Erythroblast (primary cell): ENCODE measurements around the gene ALDH18A1.

ENCODE experiments used
- DNase-seq, 2 experiments: peaks; one replicate each; lab custom pipeline; 2025; lab: John Stamatoyannopoulos, UW
- GATA1 ChIP-seq: IDR thresholded peaks from 2 replicates; pipeline ENCODE4 v1.6.1; 2011; ENCODE audit warnings: low read depth, mild to moderate bottlenecking, control low read depth, low read length, moderate library complexity
- POLR2A ChIP-seq: IDR thresholded peaks from 2 replicates; pipeline ENCODE4 v1.6.1; 2011; ENCODE audit warnings: mild to moderate bottlenecking, low read length

Gene ALDH18A1

GRCh38 chr10:95661818-95662217 lies 5.3 kb upstream of the ALDH18A1 start:
- DNase-seq = no peak
- TF ChIP-seq POLR2A = no peak
- TF ChIP-seq GATA1 = no peak

GRCh38 chr10:95660283-95660682 lies 3.8 kb upstream of the ALDH18A1 start:
- no peak for DNase-seq
- TF ChIP-seq POLR2A (no peak), GATA1 (no peak)

- no peak for TF ChIP-seq GATA1
- no peak for TF ChIP-seq POLR2A
Observed at GRCh38 chr10:95657250-95657649, 739 bp upstream of the ALDH18A1 start.

GRCh38 chr10:95655571-95656290 lies 780 bp downstream of the ALDH18A1 start:
- peak; percentile 56 to 63 for DNase-seq
- TF ChIP-seq GATA1 (no peak), POLR2A (no peak)

More at GRCh38 chr10:95657250-95657649, 739 bp upstream of the ALDH18A1 start:
- no peak for DNase-seq

- no peak for DNase-seq
- TF ChIP-seq POLR2A (no peak), GATA1 (no peak)
Observed at GRCh38 chr10:95653895-95654294, 2.6 kb downstream of the ALDH18A1 start.

GRCh38 chr10:95651346-95652060 lies 5.0 kb downstream of the ALDH18A1 start:
- no peak for DNase-seq

GRCh38 chr10:95650232-95650631 lies 6.3 kb downstream of the ALDH18A1 start:
- TF ChIP-seq POLR2A (no peak), GATA1 (no peak)
- DNase-seq = no peak

More at GRCh38 chr10:95651346-95652060, 5.0 kb downstream of the ALDH18A1 start:
- TF ChIP-seq GATA1 (no peak), POLR2A (no peak)

GRCh38 chr10:95648138-95648537 lies 8.4 kb downstream of the ALDH18A1 start:
- no peak for TF ChIP-seq POLR2A
- TF ChIP-seq GATA1 = no peak
- DNase-seq = no peak

- no peak for DNase-seq
- TF ChIP-seq GATA1 (no peak), POLR2A (no peak)
Observed at GRCh38 chr10:95646160-95646559, 10.4 kb downstream of the ALDH18A1 start.

GRCh38 chr10:95644901-95645300 lies 11.6 kb downstream of the ALDH18A1 start:
- peak; percentile 54 to 82 for DNase-seq
- TF ChIP-seq GATA1 = no peak
- no peak for TF ChIP-seq POLR2A

- TF ChIP-seq GATA1 = no peak
- no peak for TF ChIP-seq POLR2A
- DNase-seq = no peak
Observed at GRCh38 chr10:95640891-95641315, 15.6 kb downstream of the ALDH18A1 start.

- no peak for TF ChIP-seq POLR2A
- TF ChIP-seq GATA1 = no peak
- no peak for DNase-seq
Observed at GRCh38 chr10:95637911-95638310, 18.6 kb downstream of the ALDH18A1 start.

GRCh38 chr10:95637140-95637539 lies 19.4 kb downstream of the ALDH18A1 start:
- DNase-seq = no peak
- no peak for TF ChIP-seq GATA1
- no peak for TF ChIP-seq POLR2A

- DNase-seq = no peak
- TF ChIP-seq POLR2A (no peak), GATA1 (no peak)
Observed at GRCh38 chr10:95635319-95635733, 21.2 kb downstream of the ALDH18A1 start.
